Placental epithelial cell (primary cell): Measurements from ENCODE around the gene MYO1B. TPM values are rescaled to one million over a fixed set of nuclear protein-coding genes. Genes with fewer than 3 reads are reported as not detected.

Experiments
- small RNA-seq: library from RNA; depleted of rRNA; stranded (forward); fragments of <200 nt; gene quantifications from one replicate; pipeline ENCODE3, GENCODE V24; 2012
- total RNA-seq: library from RNA; depleted of rRNA; stranded (reverse); fragments of >200 nt; gene quantifications from 2 replicates; pipeline ENCODE4 v1.2.3, GENCODE V29; 2012

MYO1B gene
- 71.5 and 130 TPM in 2 replicates for total RNA-seq

DNA sequence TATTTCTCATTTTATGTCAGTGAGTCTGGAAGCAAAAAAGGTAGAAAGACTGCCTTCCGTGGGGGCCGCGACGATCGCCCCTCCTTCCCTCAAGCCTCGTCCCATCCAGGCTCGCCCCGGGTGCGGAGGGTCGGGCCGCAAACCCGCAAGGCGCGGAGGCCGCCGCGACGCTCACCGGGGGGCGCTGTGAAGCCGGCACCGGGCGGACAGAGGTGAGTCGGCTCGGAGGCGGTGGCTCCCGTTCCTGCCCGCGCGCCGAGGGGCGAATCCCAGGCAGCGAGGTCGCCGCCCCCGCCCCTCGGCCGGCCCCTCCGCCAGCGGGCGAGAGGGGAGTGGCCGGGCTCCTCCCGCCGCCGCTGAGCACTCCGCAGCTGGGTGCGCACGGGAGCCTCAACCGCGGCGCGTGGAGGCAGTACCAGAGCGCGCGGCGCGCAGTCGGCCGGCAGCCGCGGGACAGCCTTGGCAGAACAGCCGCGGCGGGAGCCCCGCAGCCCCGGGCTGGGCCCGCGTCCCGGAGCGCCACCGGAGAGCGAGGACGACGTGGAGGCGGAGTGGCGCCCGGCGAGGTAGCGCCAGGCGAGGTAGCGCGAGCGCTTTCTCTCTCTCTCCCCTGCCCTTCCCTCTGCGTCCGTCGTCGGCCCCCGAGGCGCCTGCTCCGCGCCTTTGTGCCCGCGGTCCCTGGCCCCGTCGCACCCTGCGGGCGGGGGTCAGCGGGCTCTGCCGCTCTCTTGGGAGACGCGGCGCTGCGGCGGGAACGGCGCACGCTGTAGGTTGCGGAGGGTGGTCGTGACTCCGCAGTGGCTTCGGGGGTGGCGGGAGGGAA lies at the start of gene MYO1B:
Gene MYO1B, plus strand, starts transcription at position 359 of the 823 bp plus-strand sequence. CDS start 31,492 bp downstream, outside the sequence.

Small RNA genes within 50 kb of the gene (small RNA-seq; reads per million reads assigned to genes)
- not detected for gene RNU6-1045P

Other genes starting within 250 kb of the MYO1B start
- gene STAT1, start 231.2 kb upstream of the MYO1B start, total RNA-seq = 36.5 and 46.3 TPM in 2 replicates
- gene STAT4, start 94.4 kb upstream of the MYO1B start, total RNA-seq = 5.1 and 12.3 TPM in 2 replicates